HFF-Myc (cell line): ENCODE measurements around the gene FAM200A.
"Not testable (repeated sequence)": the region's sequence is repeated elsewhere in the genome, so short reads cannot be mapped to it uniquely, and the experiment has no call there.

Experiments
- DNase-seq: peaks from one replicate; pipeline ENCODE4 v3.0.0-alpha.2; 2011; ENCODE audit warnings: low read depth; ENCODE audit errors: extremely low read depth
- H3K4me3 ChIP-seq: replicated peaks from 2 replicates; pipeline ENCODE4 v1.5.1; 2011; ENCODE audit warnings: low read depth, mild to moderate bottlenecking, control low read depth, low read length
- TF ChIP-seq, protein P1 (sequence below): IDR thresholded peaks from 2 replicates; pipeline ENCODE4 v1.5.1; 2012; ENCODE audit warnings: mild to moderate bottlenecking, low read depth, low read length, control low read depth; ENCODE audit errors: missing control alignments

FAM200A gene

DNA sequence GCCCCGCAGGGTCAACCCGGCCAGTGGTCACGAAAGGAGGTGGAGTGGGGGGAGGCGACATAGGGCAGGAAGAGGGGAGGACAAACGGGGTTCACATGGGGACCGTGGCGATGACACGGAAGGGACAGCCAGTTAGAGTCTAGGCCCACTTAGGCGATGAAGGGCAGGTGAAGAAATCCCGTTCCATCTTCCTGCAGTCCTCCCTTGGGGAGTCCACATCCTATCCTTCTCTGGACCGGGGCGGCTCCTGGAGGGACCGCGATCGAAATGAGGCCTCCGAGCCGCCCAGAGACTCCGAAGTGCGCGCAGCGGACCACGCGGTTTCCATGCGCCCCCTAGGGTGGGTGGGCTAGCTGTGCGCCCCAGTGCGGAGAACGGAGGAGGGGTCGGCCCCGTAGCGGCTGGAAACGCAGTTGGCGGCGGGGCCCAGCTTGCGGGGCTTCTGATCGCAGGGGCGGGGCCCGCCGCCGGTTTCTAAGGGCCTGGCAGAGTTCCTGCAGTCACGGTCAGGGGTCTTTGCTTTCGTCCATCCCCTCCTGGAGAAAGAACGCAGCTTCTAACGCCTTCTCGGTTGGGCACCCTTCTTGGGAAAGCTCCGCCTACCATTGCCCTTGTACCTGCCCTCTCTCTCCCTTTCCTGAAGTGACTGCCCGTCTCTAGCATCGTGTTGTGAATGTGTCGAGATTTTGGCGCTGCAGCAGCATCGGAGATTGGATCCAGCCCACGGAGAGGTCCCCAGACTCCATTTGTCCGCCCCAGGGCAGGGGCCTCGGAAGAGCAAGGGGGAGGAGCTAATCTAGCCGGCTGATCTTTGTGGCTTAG is 28.3 kb upstream of the FAM200A start:
- DNase-seq = no peak
- TF ChIP-seq, protein P1, sequence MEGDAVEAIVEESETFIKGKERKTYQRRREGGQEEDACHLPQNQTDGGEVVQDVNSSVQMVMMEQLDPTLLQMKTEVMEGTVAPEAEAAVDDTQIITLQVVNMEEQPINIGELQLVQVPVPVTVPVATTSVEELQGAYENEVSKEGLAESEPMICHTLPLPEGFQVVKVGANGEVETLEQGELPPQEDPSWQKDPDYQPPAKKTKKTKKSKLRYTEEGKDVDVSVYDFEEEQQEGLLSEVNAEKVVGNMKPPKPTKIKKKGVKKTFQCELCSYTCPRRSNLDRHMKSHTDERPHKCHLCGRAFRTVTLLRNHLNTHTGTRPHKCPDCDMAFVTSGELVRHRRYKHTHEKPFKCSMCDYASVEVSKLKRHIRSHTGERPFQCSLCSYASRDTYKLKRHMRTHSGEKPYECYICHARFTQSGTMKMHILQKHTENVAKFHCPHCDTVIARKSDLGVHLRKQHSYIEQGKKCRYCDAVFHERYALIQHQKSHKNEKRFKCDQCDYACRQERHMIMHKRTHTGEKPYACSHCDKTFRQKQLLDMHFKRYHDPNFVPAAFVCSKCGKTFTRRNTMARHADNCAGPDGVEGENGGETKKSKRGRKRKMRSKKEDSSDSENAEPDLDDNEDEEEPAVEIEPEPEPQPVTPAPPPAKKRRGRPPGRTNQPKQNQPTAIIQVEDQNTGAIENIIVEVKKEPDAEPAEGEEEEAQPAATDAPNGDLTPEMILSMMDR = peak; percentile 55
- peak overlapping the region; percentile 44 for H3K4me3 ChIP-seq

DNA sequence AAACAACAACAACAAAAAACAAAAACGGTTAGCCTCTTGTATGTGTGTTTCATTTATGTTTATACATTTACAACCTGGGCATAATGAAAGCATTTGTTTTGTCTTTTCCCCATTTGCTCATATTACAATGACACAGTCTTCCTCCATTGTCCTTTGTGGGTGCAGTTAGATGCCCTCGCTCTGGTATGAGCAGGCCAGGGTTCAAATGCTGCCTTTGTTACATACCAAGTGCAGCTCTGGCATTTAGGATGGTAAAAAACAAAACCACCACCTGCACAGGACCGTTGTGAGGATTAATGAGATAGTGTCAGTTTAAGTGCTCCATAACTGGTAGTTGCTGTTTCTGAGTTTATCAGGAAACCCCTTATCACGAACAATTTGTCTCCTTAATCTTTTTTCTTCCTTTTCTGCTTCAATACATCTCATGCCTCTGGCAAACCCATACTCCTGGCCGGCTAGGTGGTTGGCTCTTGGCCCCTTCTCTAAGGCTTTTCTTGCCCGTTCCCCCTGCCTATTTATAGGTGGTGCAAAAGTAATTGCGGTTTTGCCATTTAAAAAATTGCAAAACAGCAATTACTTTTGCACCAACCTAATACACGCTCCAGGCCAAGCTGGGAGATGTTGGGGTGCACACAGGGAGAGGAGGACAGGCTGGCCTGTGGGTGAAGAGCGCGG is 27.5 kb upstream of the FAM200A start:
- no peak for DNase-seq
- TF ChIP-seq, protein P1 = no peak
- peak overlapping the region; percentile 44 for H3K4me3 ChIP-seq

DNA sequence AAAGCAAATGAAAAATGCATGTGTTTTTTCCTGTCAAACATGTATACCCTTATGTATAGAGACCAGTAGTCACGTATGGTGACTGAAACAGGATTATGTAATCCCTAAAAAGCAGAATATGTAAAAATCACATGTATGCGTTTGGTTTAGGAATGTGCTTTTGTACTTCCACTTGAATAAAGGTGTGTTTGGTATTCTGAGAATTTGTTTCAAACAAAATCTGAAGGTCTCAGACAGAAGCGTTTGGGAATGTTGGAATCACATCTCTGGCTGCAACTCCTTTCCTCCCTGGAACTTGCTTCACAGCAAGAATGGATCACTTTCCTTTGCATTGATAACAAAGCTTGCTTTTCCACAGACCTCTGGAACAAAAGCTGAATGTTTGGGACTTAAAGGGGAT is 24.3 kb upstream of the FAM200A start:
- TF ChIP-seq, protein P1 = no peak

GRCh38 chr7:99573257-99573656 is 21.3 kb upstream of the FAM200A start:
- no peak overlapping the region for H3K4me3 ChIP-seq
- no peak for DNase-seq
- TF ChIP-seq, protein P1 = no peak

More for the DNA sequence above, 24.3 kb upstream of the FAM200A start:
- H3K4me3 ChIP-seq = no peak overlapping the region
- DNase-seq = no peak

- no peak overlapping the region for H3K4me3 ChIP-seq
- TF ChIP-seq, protein P1 = no peak
- DNase-seq = no peak
Observed at GRCh38 chr7:99571768-99572167, 19.9 kb upstream of the FAM200A start.

DNA sequence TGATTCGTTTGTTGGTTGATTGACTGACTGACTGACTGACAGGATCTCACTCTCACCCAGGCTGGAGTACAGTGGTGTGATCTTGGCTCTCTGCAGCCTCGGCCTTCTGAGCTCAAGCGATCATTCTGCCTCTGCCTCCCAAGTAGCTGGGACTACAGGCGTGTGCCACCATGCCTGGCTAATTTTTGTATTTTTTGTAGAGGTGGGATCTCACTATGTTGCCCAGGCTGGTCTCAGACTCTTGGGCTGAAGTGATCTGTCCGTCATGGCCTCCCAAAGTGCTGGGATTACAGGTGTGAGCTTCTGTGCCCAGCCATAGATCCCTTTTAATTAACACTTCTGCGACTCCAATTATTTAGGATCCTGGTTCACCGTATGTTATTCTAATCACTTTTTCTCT is 16.9 kb upstream of the FAM200A start:
- not testable (repeated sequence) for DNase-seq, H3K4me3 ChIP-seq

DNA sequence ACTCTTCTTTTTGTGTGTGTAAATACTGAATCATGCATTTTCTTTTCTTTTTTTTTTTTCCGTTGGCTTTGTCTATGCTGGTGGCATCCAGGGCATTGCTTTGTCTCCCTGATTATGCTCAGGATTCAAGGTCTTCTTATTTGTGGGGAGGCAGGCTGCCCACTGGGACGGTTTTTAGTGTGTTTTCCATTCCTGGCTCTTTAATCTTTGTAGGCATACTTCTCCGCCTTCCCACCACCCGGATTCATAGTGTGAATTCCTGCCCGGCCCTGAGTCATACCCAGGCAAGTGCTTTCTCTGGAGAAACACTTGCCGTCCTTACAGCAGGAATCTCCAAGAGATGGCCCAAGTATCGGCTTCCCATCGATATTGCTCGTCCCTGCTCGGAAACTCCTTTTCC is 11.7 kb upstream of the FAM200A start:
- TF ChIP-seq, protein P1 = no peak
- no peak overlapping the region for H3K4me3 ChIP-seq
- DNase-seq = no peak
